HG03045 (cell line): Measurements from ENCODE around the gene UVRAG.

ENCODE experiments used
- ATAC-seq: cut with Tn5 transposase; IDR thresholded peaks from one replicate; pipeline ENCODE4 v1.9.1; 2021; ENCODE audit warnings: mild to moderate bottlenecking, moderate library complexity; ENCODE audit not compliant: unreplicated experiment

Gene UVRAG

DNA sequence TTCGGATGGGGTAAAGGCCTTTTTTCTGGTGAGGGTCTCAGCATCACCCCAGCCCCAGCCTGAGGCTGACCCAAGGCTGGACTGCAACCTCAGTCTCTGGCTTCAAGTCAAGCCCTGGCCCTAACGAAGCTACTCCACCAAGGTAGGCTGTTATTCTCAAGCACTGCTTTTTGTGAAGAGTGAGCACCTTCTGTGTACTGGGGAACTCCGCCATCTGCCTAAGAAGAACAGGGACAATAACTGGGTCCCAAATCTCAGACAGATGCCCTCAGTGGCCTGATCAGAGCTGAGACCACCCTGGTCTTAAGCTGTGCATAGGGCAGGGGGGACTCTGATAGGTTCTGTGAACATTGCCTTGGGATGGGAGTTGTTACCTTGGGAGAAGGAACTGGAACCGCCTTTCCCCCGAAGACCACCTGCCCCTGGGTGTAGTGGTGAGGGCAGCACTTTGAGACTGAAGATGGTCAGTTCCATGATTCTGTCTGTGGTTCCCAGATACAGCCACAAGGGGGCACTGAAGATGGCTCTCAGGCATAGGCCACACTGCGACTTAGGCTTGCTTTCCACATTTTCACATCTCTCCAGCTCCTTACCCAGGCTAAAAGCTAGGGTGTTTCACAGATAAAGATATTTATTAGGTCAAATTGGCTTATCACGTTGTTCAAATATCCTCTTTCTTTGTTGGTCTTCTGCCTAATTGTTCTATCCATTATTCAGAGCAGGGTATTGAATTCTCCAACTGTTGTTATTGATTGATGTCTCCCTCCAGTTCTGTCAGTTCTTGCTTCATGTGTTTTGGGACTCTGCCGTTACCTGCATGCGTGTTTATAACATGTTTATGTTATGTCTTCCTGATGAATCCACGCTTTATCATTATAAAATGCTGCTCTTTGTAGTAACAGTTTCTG lies 11.8 kb upstream of the UVRAG start:
- ATAC-seq, result peak; percentile 73

DNA sequence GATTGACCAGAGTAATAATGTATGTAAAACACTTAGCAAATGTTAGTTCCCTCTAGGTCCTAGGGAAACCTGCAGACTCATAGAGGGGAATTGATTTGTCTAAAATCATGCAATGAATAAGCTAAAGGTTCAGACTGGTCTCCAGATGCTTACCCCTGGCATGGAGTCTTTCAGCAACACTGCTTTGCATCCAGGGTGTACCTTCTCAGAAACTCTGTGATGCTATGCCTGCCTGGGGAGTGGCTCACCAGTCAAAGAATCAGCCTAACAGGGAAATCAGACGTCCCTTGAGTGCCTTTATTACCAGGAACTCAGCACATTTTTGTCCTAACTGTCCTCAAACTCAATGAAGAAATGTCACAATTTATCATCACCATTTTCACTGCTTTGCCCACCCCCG lies 5.9 kb upstream of the UVRAG start:
- ATAC-seq, result no peak

DNA sequence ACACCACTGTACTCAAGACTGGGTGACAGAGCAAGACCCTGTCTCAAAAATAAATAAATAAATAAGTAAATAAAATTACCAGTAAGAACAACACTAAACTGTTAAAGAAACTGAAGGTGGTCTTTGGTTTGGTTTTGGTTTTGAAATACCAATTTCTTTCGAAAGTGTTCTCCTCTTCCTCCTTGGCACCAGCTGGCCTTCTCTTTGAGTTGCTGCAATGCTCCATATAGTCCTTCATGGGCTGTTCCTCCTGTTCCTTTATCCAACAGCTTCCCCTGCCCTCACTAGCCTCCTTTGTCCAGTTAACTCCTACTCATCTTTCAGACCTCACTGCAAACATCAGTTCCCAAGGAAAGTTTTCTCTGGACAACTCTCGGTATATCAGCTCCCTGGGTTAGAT lies 5.0 kb upstream of the UVRAG start:
- ATAC-seq, result no peak

DNA sequence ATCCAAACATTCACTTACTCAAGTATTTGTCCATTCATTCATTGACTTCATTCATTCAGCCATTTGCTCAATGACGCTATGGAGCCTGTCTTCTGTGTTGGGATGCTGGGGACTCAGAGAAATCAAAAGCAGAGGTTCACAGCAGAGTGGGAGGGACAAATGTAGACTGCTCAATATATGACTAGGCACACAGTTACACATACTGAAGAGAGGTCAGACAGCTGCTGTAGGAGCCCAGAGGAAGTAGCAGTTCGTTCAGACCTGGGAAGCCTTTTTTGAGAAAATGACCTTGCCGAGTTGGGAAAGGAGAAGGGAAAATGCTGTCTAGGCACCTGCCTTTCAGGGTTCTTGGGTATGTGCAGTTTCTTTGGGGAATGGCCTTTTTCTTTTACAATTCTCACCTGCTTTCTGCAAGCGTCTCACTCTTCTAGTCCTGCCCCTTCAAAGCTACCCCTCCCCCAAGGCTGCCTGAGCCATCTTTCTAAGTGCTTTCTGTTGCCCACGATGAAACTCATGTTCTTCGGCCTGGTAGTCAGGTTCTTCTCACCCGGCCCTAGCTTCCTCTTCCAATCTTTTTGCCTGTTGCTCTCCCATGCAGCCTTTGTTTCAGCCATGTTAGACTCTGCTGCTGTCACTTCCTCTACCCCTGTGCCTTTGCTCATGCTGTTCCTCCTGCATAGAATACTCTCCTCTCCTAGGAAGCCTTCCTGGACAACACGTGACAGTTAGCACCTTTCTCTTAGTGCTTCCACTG lies 4.2 kb upstream of the UVRAG start:
- ATAC-seq, result no peak

DNA sequence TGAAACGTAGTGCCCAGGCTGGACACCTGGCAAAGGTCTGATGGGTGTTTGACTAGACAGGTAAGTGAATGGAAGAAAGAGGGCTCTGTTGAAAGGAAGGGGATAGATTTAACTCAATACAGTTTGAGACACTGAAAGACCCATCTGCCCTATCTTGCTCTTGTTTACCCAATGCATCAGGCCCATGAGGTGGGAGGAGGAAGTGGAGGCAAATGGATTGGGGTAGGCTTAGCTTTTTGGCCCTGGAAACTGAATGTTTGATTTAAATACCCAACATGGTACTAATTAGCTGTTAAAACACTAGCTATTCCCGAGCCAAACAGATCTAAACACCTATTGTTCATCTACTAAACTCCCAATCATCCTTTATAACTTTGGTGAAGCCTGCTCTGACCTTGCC lies 3.5 kb upstream of the UVRAG start:
- ATAC-seq, result no peak

DNA sequence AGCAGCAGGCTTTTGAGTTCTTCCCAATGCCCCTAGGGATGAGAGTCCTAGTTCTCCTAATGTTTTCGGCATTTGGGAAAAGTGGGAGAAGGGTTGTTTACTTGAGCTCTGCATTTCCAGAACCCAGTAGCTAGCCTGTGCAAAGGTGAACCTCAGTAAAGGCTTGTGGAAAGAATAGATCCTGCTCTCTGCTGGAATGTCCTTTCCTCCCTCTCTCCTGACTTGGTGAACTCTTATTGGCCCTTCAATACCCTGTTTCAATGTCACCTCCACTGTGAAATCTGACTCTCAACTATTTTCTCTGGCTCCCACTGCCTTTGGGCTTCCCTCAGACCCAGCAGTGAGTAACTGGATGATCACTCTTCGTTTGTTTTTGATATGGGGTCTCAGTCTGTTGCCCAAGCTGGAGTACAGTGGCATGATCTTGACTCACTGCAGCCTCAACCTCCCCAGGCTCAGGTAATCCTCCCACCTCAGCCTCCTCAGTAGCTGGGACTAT lies 2.4 kb upstream of the UVRAG start:
- no peak for ATAC-seq

DNA sequence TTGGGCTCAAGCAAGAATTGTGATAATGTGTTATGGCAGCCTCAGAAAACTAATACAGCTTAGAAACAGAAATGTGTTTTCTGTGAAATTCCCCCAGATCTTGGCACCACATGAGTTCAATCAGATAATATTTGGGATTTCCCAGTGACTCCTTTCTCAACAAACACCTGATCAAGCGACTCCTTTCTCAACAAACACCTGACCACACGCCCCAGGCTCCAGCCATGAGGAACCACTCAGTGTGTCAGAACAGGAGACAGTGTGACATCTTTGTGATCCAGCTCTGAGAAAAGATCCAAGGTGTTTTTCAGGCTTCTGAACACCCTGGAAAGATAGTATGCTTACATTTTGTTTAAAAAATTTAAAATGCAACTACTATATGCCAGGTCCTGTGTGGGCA lies 1.9 kb upstream of the UVRAG start:
- ATAC-seq, result no peak

DNA sequence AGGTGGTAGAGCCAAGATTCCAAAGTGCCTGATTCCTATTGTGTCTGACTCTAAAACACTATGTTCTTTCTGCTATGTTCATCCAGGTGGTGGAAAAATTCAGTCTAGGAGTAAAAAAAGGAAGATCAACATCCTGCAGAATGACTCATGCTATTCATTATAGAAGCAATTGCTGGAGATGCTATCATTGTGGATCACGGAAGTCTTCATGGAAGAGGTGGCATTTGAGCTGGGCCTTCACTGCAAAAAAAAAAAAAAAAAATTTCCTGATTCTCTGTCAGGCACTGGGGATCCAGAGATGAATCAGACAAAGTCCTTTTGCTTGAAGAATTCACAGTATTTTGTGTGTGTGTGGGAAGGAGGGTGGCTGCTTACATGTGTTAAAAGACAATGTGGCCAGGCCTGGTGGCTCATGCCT lies 1.4 kb upstream of the UVRAG start:
- ATAC-seq, result no peak

DNA sequence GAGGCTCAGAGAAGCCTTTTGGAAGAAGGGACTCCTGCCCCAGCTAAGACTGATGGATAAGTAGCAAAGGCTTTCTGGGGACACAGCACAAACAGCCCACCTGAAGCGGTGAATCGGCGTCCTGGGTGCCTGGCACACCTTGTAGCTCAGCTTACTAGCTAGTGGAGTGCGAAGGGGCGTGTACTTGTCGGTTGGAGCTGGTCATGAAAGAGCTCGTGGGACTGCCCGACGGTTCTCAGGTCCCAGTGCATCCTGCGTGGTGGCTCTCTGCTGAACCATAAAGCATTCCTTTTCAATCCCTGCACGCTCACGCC lies 690 bp upstream of the UVRAG start:
- peak; percentile 19 for ATAC-seq

DNA sequence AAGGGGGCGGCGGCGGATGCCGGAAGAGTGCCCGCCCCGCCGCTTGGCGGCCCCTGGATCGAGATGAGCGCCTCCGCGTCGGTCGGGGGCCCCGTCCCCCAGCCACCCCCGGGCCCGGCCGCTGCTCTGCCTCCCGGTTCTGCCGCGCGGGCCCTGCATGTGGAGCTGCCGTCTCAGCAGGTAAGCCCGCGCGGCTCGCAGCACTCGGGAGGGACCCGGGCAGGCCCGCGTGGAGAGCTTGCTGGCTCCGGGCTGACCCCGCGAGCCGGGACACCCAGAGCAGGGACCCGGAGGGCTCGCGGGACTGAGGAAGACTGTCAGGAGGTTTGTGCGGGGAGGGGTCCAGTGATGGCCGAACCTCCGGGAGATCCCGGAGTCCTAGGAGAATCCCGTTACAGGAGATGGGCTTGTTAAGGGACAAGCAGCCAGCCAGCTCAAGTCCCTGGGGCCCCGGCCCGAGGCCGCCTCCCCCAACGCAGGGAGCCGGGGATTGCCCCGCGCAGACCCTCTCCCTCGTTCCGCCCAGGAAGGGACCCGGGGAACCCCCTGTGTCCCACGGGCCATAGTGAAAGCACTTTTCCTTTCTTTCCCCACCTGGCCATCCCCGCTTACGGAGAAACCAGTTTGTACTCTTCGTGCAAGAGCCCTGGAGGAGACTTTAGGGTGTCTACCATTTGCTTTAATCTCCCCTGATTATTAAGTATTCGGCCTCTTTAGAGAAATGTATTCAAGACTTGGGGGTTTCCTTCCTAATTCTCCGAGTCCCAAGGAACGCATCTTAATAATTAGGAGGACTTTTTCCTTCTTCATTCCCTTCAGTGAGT lies 547 bp downstream of the UVRAG start:
- ATAC-seq, result peak; percentile 25

DNA sequence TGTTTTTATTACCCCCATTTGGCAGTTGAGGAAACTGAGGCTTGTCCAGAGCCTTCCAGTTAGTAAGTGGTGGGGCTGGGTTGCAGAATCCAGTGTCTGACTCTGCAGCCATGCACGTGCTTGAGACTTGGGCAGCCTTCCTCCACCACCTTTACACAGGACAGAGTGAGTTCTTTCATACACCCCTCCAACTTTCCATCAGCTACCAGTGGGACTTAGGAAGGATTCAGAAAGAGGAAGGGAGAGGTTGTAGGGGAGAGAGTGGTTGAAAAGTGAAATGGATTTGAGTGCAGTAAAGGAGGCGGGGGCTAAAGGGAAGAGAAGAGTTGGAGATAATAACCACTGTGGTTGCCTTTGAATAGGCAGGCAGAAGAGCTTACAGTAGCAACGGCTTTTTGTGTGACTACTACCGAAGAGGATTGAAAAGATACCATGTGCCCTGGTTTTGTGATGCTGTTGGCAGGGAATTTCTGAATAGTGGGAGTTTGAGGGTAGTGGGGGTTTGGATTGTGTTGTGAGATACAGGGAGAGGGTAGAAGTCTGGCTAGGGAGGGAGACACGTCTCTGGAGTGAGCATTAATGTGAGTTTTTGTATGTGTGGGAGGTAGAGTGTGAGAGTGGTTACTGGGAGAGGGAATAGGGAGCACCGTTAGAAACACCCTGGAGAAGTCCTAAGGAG lies 1.7 kb downstream of the UVRAG start:
- no peak for ATAC-seq

DNA sequence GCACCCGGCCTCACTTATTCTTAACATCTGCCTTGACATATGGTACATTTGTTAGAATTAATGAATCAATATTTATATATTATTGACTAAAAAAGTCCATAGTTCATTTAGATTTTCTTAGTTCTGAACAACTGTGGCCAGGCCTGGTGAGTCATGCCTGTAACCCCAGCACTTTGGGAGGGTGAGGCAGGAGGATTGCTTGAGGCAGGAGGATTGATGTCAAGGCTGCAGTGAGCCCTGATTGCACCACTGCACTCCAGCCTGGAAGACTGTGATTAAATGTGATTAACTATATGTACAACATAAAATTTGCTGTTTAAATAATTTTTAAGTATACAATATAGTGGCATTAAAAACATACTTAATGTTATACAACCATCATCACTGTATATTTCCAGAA lies 5.6 kb downstream of the UVRAG start:
- ATAC-seq, result no peak

DNA sequence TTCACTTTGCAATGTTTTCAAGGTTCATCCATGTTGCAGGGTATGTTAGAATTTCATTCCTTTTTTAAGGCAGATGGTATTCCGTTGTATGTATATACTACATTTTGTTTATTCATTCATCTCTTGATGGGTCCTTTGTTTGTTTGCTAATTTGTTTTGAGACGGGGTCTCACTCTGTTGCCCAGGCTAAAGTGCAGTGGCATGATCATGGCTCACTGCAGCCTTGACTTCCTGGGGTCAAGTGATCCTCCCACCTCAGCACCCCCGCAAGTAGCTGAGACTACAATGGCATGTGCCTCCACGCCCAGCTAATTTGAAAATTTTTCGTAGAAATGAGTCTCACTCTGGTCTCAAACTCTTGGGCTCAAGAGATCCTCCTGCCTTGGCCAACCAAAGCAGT lies 6.2 kb downstream of the UVRAG start:
- ATAC-seq, result no peak

DNA sequence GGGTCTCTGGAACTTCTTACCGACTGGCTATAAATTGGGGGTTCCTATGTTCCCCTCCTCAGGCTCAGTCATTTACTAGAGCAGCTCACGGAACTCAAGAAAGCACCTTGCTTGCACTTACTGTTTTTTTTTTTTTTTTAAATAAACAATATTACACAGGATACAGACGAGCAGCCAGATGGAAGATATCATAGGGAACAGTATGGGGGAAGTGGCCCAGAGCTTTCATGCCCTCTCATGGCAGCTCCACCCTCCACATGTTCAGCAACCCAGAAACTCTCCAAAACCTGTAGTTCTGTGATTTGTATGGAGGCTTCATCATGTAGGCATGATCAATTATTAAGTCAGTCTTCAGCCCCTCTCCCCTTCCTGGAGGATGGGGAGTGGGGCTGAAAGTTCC lies 7.5 kb downstream of the UVRAG start:
- no peak for ATAC-seq

DNA sequence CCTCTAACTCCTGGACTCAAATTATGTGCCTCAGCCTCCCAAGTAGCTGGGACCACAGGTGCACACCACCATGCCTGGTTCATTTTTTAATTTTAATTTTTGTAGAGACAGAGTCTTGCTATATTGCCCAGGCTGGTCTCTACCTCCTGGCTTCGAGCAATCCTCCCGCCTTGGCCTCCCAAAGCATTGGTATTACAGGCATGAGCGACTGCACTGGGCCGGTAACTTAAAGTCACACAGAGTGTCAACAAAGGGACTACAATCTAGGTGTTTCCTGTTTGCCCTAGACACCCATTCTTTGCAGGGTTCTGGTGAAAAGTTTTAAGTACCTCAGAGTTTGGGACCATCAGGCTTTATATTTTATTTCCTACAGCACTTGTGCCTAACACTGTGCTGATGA lies 8.4 kb downstream of the UVRAG start:
- ATAC-seq, result no peak

DNA sequence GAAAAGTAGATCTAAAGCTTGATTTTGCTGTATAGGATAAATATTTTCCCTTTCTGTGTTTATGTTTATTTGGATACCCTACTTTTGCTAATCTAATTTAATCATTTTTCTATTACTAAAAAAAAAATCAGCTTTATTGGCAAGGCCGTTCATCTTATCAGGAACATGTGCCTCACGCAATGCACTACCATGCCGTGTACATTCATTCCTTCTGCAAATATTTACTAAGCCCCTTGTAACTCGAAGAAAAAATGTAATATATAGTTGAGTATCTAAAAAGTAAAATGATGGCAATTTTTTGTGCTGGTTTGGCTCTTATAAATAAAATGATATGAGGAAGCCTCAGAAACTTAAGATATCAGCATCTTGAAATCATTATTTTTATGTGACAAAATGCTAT lies 8.9 kb downstream of the UVRAG start:
- ATAC-seq, result no peak

DNA sequence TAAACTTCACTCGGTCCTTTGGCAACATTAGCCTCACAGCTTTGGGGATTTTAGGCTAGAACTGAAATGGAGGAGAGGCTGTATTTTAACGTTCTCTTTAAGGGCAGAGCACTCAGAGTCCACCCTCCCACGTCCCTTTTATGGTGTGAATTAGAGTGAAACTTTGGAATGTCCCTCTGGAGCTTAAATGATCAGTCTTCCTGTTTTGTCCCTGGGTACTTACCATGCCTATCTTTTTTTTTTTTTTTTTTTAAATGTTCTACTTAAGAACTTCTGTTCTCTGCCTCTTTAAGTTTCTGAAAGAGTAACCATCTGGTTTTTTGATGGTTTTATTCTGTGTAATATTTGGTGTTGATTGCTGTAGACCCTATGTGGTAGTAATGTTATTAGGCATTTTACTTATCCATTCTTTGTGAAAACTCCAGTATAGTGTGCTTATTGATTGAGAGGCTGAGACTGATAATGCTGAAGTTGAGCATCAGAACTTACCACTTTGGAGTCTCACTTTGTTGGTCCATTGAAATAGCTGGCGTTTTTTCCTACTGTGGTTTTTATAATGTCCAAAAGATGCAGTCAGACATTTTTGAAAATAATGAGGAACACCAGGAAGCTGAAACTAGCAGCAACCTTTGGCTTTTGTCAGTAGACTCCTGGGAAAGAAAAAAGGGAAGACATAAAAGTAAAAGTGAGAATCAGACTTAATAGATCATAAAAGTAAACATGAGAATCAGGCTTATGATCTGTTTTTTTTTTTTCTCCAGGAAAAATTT lies 11.6 kb downstream of the UVRAG start:
- no peak for ATAC-seq

DNA sequence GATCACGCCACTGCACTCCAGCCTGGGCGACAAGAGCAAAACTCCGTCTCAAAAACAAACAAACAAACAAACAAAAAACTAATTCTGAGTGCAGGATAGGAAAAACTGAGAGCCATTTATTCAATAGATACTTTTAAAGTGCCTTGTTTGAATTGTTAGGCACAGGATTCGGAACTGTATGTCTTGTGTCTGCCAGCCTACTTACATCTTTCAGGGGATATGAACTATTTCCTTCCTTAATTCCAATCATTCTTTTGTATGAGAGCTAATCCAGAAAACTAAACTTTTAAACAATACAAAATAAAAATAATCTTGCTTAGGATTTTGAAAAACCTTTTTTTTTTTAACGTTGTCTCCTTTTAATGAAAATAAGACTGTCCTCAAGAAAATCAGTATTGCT lies 12.6 kb downstream of the UVRAG start:
- no peak for ATAC-seq

DNA sequence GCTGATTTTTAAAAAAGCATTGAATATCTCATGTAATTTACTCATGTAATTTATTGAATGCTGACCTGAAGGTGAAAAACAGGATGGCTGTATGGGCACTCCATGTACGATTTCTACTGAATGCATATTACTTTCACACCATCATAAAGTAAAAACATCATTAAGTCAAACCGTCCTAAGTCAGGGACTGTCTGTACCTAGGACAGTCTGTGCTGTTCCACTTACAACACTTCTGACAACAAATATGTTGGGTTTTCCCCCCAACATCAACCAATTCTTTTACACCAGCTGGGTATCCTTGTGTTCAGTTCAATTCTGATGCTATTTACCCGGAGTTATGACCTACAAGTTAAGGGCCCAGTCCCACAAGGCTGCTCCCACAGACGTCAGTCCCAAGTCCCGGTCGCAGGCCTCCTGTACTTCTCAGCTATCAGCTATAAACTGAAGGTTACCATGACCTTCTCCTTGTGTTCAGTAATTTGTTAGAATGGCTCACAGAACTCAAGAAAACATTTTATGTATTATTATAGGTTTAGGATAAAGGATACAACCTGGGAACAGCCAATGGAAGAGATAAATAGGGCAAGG lies 17.0 kb downstream of the UVRAG start:
- no peak for ATAC-seq

DNA sequence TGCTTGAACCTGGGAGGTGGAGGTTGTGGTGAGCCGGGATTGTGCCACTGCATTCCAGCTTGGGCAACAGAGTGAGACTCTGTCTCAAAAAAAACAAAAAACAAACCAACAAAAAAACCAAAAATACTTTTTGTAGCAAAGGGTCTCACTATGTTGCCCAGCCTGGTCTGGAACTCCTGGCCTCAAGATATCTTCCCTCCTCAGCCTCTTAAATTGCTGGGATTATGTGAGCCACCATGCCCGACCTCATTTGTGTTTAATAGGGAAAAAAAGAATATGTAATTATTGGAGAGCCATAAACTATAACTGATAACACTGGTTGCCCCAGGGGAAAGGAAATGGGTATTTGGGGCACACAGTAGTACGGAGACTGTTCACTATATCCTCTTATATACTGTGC lies 19.7 kb downstream of the UVRAG start:
- no peak for ATAC-seq
